Esophagus muscularis mucosa (tissue), 4 donors: ENCODE data around the gene GRIK4. TPM values are rescaled to one million over a fixed set of nuclear protein-coding genes. Genes with fewer than 3 reads are reported as not detected.
A peak's percentile ranks its signal among the peaks of the same experiment; 100 is the strongest.

Experiments
- DNase-seq: peaks from one replicate; pipeline ENCODE4 v3.0.0-alpha.2; 2017; ENCODE audit errors: extremely low spot score
- H3K27ac ChIP-seq, 4 donors: fragments of 200-600 bp; sonication (generic); replicated peaks in 1 of 4; 1 replicate in 3 of 4; 2 replicates in 1 of 4; pipeline ENCODE4 v1.5.1; 2016 to 2019; ENCODE audit warnings: mild to moderate bottlenecking in 1 of 4
- H3K27me3 ChIP-seq, 4 donors: fragments of 200-600 bp; sonication (generic); one replicate each; pipeline versions ENCODE4 v1.5.1 to v1.6.0; 2016 to 2019
- H3K36me3 ChIP-seq, 4 donors: fragments of 200-600 bp; sonication (generic); one replicate each; pipeline ENCODE4 v1.5.1; 2016 to 2019
- H3K4me1 ChIP-seq, 4 donors: fragments of 200-600 bp; sonication (generic); one replicate each; pipeline ENCODE4 v1.5.1; 2016 to 2019
- H3K4me3 ChIP-seq, 4 donors: fragments of 200-600 bp; sonication (generic); 1 replicate in 2 of 4; 2 replicates in 2 of 4; pipeline ENCODE4 v1.5.1; 2016 to 2019; ENCODE audit warnings: mild to moderate bottlenecking in 4 of 4, moderate library complexity in 1 of 4
- H3K9me3 ChIP-seq, 4 donors: fragments of 200-600 bp; sonication (generic); 1 replicate in 3 of 4; 2 replicates in 1 of 4; pipeline ENCODE4 v1.5.1; 2016 to 2019
- EP300 ChIP-seq: sonication (generic); formaldehyde crosslinking; IDR thresholded peaks from one replicate; pipeline ENCODE4 v1.6.1; 2017; ENCODE audit warnings: antibody characterized with exemption
- POLR2A ChIP-seq: fragments of 450-650 bp; IDR thresholded peaks from one replicate; pipeline ENCODE4 v1.6.1; 2017; ENCODE audit warnings: antibody characterized with exemption, moderate library complexity, mild to moderate bottlenecking, low read depth
- POLR2AphosphoS5 ChIP-seq, 2 donors: sonication (generic); formaldehyde crosslinking; IDR thresholded peaks; one replicate each; pipeline ENCODE4 v1.6.1; 2017; ENCODE audit warnings: antibody characterized with exemption in 2 of 2
- WGBS: methylation state at CpG from one replicate; pipeline ENCODE4 v1.1.5; 2018; 5-methylcytosine and 5-hydroxymethylcytosine counted together
- intact Hi-C: fragments of 100-400 bp; cut with DNase I; formaldehyde crosslinking; loops from one replicate; pipeline ENCODE4 v1.15.1; 2023
- total RNA-seq, 4 donors: library from RNA; depleted of rRNA; stranded (reverse); fragments of >200 nt; gene quantifications; one replicate each; pipeline versions ENCODE4 v1.1.0 to v1.2.1, GENCODE V29; 2016
- TF ChIP-seq, protein P1 (sequence below), 3 experiments: fragments of 200-600 bp in 2 of 3; fragments of 450-650 bp in 1 of 3; sonication (generic) in 2 of 3; IDR thresholded peaks; one replicate each; pipeline ENCODE4 v1.5.1; 2017 to 2019; ENCODE audit warnings: antibody characterized with exemption in 3 of 3, mild to moderate bottlenecking in 2 of 3, moderate library complexity in 1 of 3

The GRIK4 gene
- total RNA-seq, 4 donors from 2014 or later: 0.13 to 0.83 (median 0.43) TPM

DNA sequence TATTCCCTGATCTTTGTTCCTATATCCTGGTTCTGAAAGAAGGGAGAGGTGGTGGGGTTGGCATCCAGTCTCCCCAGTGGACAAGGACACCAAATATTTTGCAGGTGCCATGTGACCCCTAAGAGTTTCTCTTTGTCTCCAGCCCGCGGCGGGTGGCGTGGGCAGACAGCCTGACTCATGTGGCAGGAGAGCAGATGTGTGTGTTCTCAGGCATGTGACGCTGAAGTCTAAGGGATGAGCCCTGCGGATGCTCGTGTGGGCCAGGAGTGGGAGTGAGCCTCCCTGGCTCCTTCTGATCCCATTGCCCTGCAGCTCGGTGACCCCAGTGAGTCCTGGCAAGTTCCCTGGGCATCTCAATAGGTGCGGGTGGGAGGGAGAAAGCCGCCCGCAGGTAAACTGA, 417.5 kb downstream of the GRIK4 start:
- H3K27ac ChIP-seq: no peak overlapping the region
- intact Hi-C loops: no loop called here
- no peak for DNase-seq

DNA sequence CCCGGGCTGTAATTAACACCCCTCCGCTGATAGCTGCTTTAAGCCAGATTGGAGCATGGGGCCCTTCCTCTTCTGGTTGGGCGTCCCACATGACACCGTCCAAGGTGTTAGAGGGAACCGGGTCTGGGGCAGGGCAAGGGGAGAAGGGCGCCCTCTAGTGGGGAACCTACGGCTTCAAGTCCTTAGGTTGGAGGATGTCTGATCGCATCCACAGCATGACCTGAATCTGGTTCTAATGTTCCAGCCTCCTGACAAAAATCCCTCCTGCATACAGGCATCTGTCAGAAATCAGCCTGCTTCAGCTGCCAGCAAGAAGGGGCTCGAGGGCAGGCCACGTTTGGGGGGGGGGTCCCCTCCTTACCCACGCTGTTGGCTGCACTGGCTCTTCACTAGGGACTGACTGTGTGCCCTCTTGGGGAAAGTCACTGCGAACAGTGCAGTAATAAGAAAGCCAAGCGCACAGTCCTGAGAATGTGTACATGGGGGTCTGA, 418.2 kb downstream of the GRIK4 start:
- peaks cover 0 to 15% (median 0%) of the 10 kb centered on the region in 4 donors for H3K27me3 ChIP-seq
- DNase-seq: no peak

More for the DNA sequence above, 417.5 kb downstream of the GRIK4 start:
- Histone ChIP-seq H3K4me3 (no peak overlapping the region), H3K36me3 (no peaks in the 10 kb centered on the region), H3K4me1 (no peaks in the 10 kb centered on the region), H3K9me3 (no peaks in the 10 kb centered on the region), H3K27me3 (peaks cover 0 to 9% (median 0%) of the 10 kb centered on the region in 4 donors)
- no peak for TF ChIP-seq EP300
- TF ChIP-seq, protein P1, sequence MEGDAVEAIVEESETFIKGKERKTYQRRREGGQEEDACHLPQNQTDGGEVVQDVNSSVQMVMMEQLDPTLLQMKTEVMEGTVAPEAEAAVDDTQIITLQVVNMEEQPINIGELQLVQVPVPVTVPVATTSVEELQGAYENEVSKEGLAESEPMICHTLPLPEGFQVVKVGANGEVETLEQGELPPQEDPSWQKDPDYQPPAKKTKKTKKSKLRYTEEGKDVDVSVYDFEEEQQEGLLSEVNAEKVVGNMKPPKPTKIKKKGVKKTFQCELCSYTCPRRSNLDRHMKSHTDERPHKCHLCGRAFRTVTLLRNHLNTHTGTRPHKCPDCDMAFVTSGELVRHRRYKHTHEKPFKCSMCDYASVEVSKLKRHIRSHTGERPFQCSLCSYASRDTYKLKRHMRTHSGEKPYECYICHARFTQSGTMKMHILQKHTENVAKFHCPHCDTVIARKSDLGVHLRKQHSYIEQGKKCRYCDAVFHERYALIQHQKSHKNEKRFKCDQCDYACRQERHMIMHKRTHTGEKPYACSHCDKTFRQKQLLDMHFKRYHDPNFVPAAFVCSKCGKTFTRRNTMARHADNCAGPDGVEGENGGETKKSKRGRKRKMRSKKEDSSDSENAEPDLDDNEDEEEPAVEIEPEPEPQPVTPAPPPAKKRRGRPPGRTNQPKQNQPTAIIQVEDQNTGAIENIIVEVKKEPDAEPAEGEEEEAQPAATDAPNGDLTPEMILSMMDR (IDR thresholded peaks at IDR 0.05): no peak
- TF ChIP-seq POLR2AphosphoS5 (IDR thresholded peaks at IDR 0.05): no peak
- no peak for TF ChIP-seq POLR2A
- 96% methylated on average over 4 of the region's 11 CpGs for WGBS

DNA sequence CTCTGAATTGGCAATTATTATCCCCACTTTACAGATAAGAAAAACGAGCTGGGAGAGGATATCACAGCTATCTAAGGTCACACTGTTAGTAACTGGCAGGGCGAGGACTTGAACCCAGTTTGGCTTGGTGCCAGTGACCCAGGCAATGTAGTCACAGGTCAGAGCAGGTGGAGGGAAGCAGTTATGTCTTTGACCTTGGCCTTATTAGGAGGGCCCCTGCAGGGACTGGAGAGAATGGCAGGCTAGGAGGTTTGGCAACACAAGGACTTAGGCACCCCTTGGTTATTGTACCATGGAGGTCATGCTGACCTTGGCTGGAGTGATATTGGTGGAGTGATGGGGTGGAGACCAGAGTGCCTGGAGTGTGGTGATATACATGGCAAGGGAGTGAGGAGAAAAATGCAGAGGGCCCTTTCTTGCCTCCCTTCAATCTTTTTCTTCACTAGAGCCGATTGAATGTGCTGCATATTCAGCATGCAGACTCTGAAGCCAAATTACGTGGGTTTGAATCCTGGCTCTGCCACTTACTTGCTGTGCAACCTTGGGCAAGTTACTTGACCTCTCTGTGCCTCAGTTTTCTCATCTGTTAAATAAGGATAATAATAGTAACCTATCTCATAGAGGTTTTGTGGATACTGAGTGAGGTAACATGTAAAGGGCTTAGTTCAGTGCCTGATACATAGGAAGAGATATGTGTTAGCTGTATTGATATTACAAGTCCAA, 419.7 kb downstream of the GRIK4 start:
- no peaks in the 10 kb centered on the region for H3K36me3 ChIP-seq
- H3K4me1 ChIP-seq: no peaks in the 10 kb centered on the region
- no peak overlapping the region for H3K4me3 ChIP-seq
- H3K27ac ChIP-seq: no peak overlapping the region
- no peak for DNase-seq
- 82% methylated on average over 4 of the region's 4 CpGs for WGBS
- no peaks in the 10 kb centered on the region for H3K9me3 ChIP-seq
- H3K27me3 ChIP-seq: peaks cover 0 to 24% (median 0%) of the 10 kb centered on the region in 4 donors
- TF ChIP-seq POLR2AphosphoS5 (IDR thresholded peaks at IDR 0.05) (no peak), POLR2A (no peak), EP300 (no peak)
- TF ChIP-seq, protein P1 (IDR thresholded peaks at IDR 0.05): no peak
- intact Hi-C loops: no loop called here

More for the DNA sequence above, 418.2 kb downstream of the GRIK4 start:
- TF ChIP-seq EP300: no peak
- TF ChIP-seq, protein P1 (IDR thresholded peaks at IDR 0.05): peak in 1 of 3 experiments; percentile 40
- no peak for TF ChIP-seq POLR2AphosphoS5 (IDR thresholded peaks at IDR 0.05)
- no peak for TF ChIP-seq POLR2A
- Histone ChIP-seq H3K4me3 (no peak overlapping the region), H3K27ac (no peak overlapping the region), H3K36me3 (no peaks in the 10 kb centered on the region), H3K4me1 (no peaks in the 10 kb centered on the region), H3K9me3 (no peaks in the 10 kb centered on the region)
- WGBS: 38% methylated on average over 9 of the region's 13 CpGs
- intact Hi-C loops: no loop called here

DNA sequence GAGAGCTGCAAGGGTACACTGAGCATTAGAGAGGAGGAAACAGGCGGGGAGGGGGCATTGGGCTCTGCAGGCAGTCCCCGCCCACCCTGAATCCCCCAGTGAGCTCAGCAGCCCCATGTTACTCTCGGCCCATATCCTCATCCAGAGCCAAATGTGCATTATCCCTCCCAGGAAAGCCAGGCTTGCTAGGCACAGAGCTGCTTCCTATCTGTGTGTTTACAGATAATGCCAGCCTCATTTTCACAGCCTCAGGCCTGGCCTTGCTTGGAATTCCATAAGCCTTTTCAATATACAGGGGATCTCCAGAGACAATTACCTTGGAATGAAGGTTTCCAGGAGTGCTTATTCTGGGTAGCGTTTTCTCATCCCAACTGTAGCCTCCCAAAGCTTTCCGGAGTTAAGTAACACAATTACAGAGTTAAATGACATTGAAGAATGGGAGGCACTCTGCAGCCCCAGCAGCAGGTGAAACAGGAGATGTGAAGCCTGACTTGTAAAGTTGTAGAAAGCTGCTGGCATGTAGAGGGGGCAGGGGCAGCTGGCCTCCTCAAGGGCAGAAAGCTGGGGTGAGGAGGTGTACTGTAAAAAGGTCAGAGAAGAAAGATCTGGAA, 420.9 kb downstream of the GRIK4 start:
- Histone ChIP-seq H3K9me3 (no peaks in the 10 kb centered on the region), H3K4me3 (no peak overlapping the region), H3K27ac (no peak overlapping the region), H3K27me3 (peaks cover 0 to 24% (median 0%) of the 10 kb centered on the region in 4 donors), H3K36me3 (no peaks in the 10 kb centered on the region), H3K4me1 (no peaks in the 10 kb centered on the region)
- WGBS: 73% methylated on average over 5 of the region's 5 CpGs
- no peak for DNase-seq
- intact Hi-C loops: no loop called here
- no peak for TF ChIP-seq EP300

DNA sequence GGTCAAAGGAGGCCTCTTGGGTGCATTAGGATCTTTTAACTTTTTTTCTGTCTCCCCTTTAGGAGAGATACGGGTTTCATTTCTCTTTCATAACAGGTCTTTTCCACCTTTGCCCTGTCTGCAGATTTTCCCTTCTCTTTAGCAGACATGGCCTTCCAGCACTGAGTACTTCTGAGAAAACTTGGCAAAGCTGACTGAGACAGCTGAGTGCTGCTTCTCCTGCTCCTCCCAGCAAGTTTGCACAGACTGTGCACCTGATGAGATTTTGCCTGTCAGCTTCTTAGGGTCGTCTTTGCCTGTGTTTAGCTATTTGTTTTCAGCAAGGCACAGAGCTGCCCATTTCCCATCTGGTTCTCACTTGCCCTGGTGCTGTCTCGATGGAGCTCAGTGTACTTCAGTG, 424.8 kb downstream of the GRIK4 start:
- 44% methylated on average over 3 of the region's 3 CpGs for WGBS
- Histone ChIP-seq H3K4me1 (no peaks in the 10 kb centered on the region), H3K9me3 (no peaks in the 10 kb centered on the region), H3K27ac (no peak overlapping the region), H3K36me3 (no peaks in the 10 kb centered on the region), H3K4me3 (no peak overlapping the region), H3K27me3 (peaks cover 0 to 50% (median 0%) of the 10 kb centered on the region in 4 donors)
- TF ChIP-seq POLR2AphosphoS5 (IDR thresholded peaks at IDR 0.05) (no peak), POLR2A (no peak), EP300 (no peak)
- TF ChIP-seq, protein P1 (IDR thresholded peaks at IDR 0.05): no peak
- no peak for DNase-seq
- intact Hi-C loops: no loop called here
